Dedifferentiated amniotic fluid mesenchymal stem cell (primary cell): ENCODE measurements around the gene COG5.
"Not testable (repeated sequence)": the region's sequence is repeated elsewhere in the genome, so short reads cannot be mapped to it uniquely, and the experiment has no call there.

Experiments used
- DNase-seq: peaks from one replicate; pipeline ENCODE4 v3.0.0-alpha.2; 2016; ENCODE audit errors: extremely low spot score

Gene COG5

DNA sequence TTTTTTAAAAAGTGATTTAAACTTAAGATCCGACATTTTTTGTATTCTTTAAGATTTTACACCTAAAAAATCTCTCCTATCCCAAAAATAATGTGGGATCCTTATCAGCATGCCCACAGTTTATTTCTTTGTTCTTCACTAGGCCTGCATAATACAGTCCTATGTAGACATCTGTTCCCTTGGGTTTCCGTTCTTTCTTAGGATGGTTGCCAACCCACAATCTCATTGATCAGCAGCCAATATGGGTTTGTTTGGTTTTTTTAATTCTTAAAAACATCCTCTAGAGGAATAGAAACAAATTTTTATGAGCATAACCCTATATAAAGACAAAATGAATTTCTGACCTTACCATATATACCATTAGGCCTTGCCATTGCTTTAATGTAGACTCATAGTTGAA, 403.3 kb downstream of the COG5 start:
- no peak for DNase-seq

DNA sequence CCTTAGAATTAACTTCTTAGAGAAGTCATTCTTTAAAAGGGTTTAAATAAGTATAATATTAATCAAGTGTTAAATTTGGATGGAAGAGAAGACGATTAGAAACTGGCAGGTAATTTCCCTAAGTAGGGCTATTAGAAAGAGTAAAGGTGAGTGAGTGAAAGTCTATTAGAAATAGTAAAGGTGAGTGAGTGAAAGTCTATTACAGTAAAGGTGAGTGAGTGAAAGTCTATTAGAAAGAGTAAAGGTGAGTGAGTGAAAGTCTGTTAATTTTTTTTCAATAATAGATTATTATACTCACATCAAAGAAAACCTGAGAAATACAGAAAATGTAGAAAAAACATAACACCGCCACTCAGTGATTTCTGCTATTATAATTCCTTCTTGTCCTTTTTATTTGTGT, 405.7 kb downstream of the COG5 start:
- DNase-seq: no peak

- DNase-seq: no peak
Observed at GRCh38 chr7:107157091-107157490, 406.6 kb downstream of the COG5 start.

DNA sequence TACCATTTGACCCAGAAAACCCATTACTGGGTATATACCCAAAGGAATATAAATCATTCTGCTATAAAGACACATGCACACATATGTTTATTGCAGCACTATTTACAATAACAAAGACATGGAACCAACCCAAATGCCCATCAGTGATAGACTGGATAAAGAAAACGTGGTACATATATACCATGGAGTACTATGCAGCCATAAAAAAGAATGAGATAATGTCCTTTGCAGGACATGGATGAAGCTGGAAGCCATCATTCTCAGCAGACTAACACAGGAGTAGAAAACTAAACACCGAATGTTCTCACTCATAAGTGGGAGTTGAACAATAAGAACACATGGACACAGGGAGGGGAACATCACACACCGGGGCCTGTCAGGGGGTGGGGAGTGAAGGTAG, 408.0 kb downstream of the COG5 start:
- DNase-seq: not testable (repeated sequence)

DNA sequence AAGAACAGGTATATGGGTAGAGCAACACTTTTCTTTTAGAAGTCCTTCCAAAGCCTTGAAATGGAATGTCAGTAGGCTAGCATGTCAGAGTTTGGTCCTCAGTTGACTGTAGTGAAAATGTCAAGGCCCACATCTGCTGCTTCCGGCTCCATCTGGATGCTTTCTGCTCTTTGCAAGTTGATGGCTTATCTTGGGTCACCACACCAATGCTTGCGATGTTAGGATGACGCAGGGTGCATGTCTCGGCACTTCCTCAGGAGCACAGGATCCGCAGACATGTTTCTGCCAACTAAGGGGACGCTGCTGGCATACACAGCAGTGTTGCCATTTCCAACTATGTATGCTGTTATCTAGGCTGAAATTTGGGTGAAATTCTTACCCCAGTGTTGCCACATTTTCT, 408.9 kb downstream of the COG5 start:
- no peak for DNase-seq

DNA sequence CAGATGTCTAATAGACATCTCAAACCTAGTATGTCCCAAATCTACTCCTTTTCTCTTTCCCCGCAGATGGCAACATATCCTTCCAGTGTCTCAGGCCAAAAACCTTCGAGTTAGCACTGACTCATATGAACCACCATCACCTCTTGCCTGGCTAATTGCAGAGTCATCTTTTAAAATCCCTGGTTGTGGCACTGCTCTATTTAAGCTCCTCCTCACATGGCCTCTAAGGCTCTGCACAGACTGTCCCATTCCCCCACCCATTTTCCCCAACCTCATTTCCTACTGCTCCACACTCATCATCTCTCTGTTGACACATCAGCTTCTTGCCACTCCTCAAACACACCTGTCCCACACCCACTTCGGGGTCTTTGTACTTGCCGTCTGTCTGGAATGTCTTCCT, 411.7 kb downstream of the COG5 start:
- DNase-seq: no peak
